ENCODE results near the gene LRIG1. TPM values are rescaled to one million over a fixed set of nuclear protein-coding genes. Genes with fewer than 3 reads are reported as not detected.

The LRIG1 gene
- polyA plus RNA-seq, 1 donor = 43.7 TPM

- whole genome bisulfite sequencing (ENCODE audit: insufficient coverage, low lambda C conversion rate) = no CpG with 5 or more reads among the region's 4 CpGs
- Histone ChIP-seq H3K9me3 (ENCODE audit: control insufficient read depth, low read depth, low read length) (no peaks in the 10 kb centered on the region), H3K27ac (ENCODE audit: low read length) (no peak overlapping the region)
Observed at GRCh38 chr3:66488492-66488891, 12.3 kb downstream of the LRIG1 start.

GRCh38 chr3:66487465-66487864 is 13.4 kb downstream of the LRIG1 start:
- no peak for DNase-seq
- no peak overlapping the region for H3K4me3 ChIP-seq (ENCODE audit: low read length)
- WGBS (ENCODE audit: insufficient coverage, low lambda C conversion rate) = no CpG with 5 or more reads among the region's 5 CpGs
- no peak overlapping the region for H3K27ac ChIP-seq (ENCODE audit: low read length)
- peaks cover 56% of the 10 kb centered on the region for H3K4me1 ChIP-seq (ENCODE audit: control insufficient read depth, insufficient read depth, low read length)
- H3K36me3 ChIP-seq (ENCODE audit: control insufficient read depth, insufficient read depth, low read length) = no peaks in the 10 kb centered on the region
- H3K27me3 ChIP-seq (ENCODE audit: control insufficient read depth, insufficient read depth, low read length) = no peaks in the 10 kb centered on the region
- no peaks in the 10 kb centered on the region for H3K9me3 ChIP-seq (ENCODE audit: control insufficient read depth, low read depth, low read length)

More at GRCh38 chr3:66488492-66488891, 12.3 kb downstream of the LRIG1 start:
- Histone ChIP-seq H3K36me3 (ENCODE audit: control insufficient read depth, insufficient read depth, low read length) (no peaks in the 10 kb centered on the region), H3K27me3 (ENCODE audit: control insufficient read depth, insufficient read depth, low read length) (no peaks in the 10 kb centered on the region), H3K4me1 (ENCODE audit: control insufficient read depth, insufficient read depth, low read length) (peaks cover 57% of the 10 kb centered on the region), H3K4me3 (ENCODE audit: low read length) (no peak overlapping the region)
- no peak for DNase-seq

- H3K27me3 ChIP-seq (ENCODE audit: control insufficient read depth, insufficient read depth, low read length) = no peaks in the 10 kb centered on the region
- no peak for DNase-seq
- H3K9me3 ChIP-seq (ENCODE audit: control insufficient read depth, low read depth, low read length) = no peaks in the 10 kb centered on the region
- no peak overlapping the region for H3K4me3 ChIP-seq (ENCODE audit: low read length)
- WGBS (ENCODE audit: insufficient coverage, low lambda C conversion rate) = 86% methylated on average over 2 of the region's 5 CpGs
- no peaks in the 10 kb centered on the region for H3K36me3 ChIP-seq (ENCODE audit: control insufficient read depth, insufficient read depth, low read length)
- H3K27ac ChIP-seq (ENCODE audit: low read length) = no peak overlapping the region
- H3K4me1 ChIP-seq (ENCODE audit: control insufficient read depth, insufficient read depth, low read length) = peaks cover 57% of the 10 kb centered on the region
Observed at GRCh38 chr3:66486646-66487045, 14.2 kb downstream of the LRIG1 start.

GRCh38 chr3:66486202-66486601 is 14.6 kb downstream of the LRIG1 start:
- Histone ChIP-seq H3K4me1 (ENCODE audit: control insufficient read depth, insufficient read depth, low read length) (peaks cover 59% of the 10 kb centered on the region), H3K36me3 (ENCODE audit: control insufficient read depth, insufficient read depth, low read length) (no peaks in the 10 kb centered on the region), H3K27me3 (ENCODE audit: control insufficient read depth, insufficient read depth, low read length) (no peaks in the 10 kb centered on the region), H3K27ac (ENCODE audit: low read length) (no peak overlapping the region), H3K9me3 (ENCODE audit: control insufficient read depth, low read depth, low read length) (no peaks in the 10 kb centered on the region), H3K4me3 (ENCODE audit: low read length) (no peak overlapping the region)
- no CpG with 5 or more reads among the region's 6 CpGs for WGBS (ENCODE audit: insufficient coverage, low lambda C conversion rate)
- DNase-seq = no peak

- Histone ChIP-seq H3K27me3 (ENCODE audit: control insufficient read depth, insufficient read depth, low read length) (no peaks in the 10 kb centered on the region), H3K4me3 (ENCODE audit: low read length) (no peak overlapping the region), H3K9me3 (ENCODE audit: control insufficient read depth, low read depth, low read length) (no peaks in the 10 kb centered on the region), H3K27ac (ENCODE audit: low read length) (no peak overlapping the region), H3K4me1 (ENCODE audit: control insufficient read depth, insufficient read depth, low read length) (peaks cover 59% of the 10 kb centered on the region), H3K36me3 (ENCODE audit: control insufficient read depth, insufficient read depth, low read length) (no peaks in the 10 kb centered on the region)
- DNase-seq = peak in 1 of 2 donors; percentile 44
- WGBS (ENCODE audit: insufficient coverage, low lambda C conversion rate) = 57% methylated on average over 1 of the region's 12 CpGs
Observed at GRCh38 chr3:66485291-66485968, 15.4 kb downstream of the LRIG1 start.

- Histone ChIP-seq H3K9me3 (ENCODE audit: control insufficient read depth, low read depth, low read length) (no peaks in the 10 kb centered on the region), H3K36me3 (ENCODE audit: control insufficient read depth, insufficient read depth, low read length) (no peaks in the 10 kb centered on the region), H3K27me3 (ENCODE audit: control insufficient read depth, insufficient read depth, low read length) (no peaks in the 10 kb centered on the region), H3K27ac (ENCODE audit: low read length) (peak overlapping the region; percentile 62), H3K4me1 (ENCODE audit: control insufficient read depth, insufficient read depth, low read length) (peaks cover 69% of the 10 kb centered on the region), H3K4me3 (ENCODE audit: low read length) (no peak overlapping the region)
- WGBS (ENCODE audit: insufficient coverage, low lambda C conversion rate) = 38% methylated on average over 2 of the region's 9 CpGs
- DNase-seq = no peak
Observed at GRCh38 chr3:66484106-66484844, 16.5 kb downstream of the LRIG1 start.

GRCh38 chr3:66483409-66483906 is 17.4 kb downstream of the LRIG1 start:
- peak in 1 of 2 donors; percentile 56 for DNase-seq
- H3K27me3 ChIP-seq (ENCODE audit: control insufficient read depth, insufficient read depth, low read length) = no peaks in the 10 kb centered on the region
- H3K4me3 ChIP-seq (ENCODE audit: low read length) = no peak overlapping the region
- H3K4me1 ChIP-seq (ENCODE audit: control insufficient read depth, insufficient read depth, low read length) = peaks cover 78% of the 10 kb centered on the region
- peak overlapping the region; percentile 62 for H3K27ac ChIP-seq (ENCODE audit: low read length)
- WGBS (ENCODE audit: insufficient coverage, low lambda C conversion rate) = no CpG with 5 or more reads among the region's 13 CpGs
- no peaks in the 10 kb centered on the region for H3K9me3 ChIP-seq (ENCODE audit: control insufficient read depth, low read depth, low read length)
- H3K36me3 ChIP-seq (ENCODE audit: control insufficient read depth, insufficient read depth, low read length) = no peaks in the 10 kb centered on the region

GRCh38 chr3:66483006-66483405 is 17.8 kb downstream of the LRIG1 start:
- no peaks in the 10 kb centered on the region for H3K9me3 ChIP-seq (ENCODE audit: control insufficient read depth, low read depth, low read length)
- no peak overlapping the region for H3K4me3 ChIP-seq (ENCODE audit: low read length)
- H3K27me3 ChIP-seq (ENCODE audit: control insufficient read depth, insufficient read depth, low read length) = no peaks in the 10 kb centered on the region
- peak in 1 of 2 donors; percentile 79 for DNase-seq
- H3K27ac ChIP-seq (ENCODE audit: low read length) = peak overlapping the region; percentile 62
- peaks cover 82% of the 10 kb centered on the region for H3K4me1 ChIP-seq (ENCODE audit: control insufficient read depth, insufficient read depth, low read length)
- WGBS (ENCODE audit: insufficient coverage, low lambda C conversion rate) = no CpG with 5 or more reads among the region's 4 CpGs
- no peaks in the 10 kb centered on the region for H3K36me3 ChIP-seq (ENCODE audit: control insufficient read depth, insufficient read depth, low read length)

- no peaks in the 10 kb centered on the region for H3K9me3 ChIP-seq (ENCODE audit: control insufficient read depth, low read depth, low read length)
- WGBS (ENCODE audit: insufficient coverage, low lambda C conversion rate) = no CpG with 5 or more reads among the region's 6 CpGs
- peaks cover 88% of the 10 kb centered on the region for H3K4me1 ChIP-seq (ENCODE audit: control insufficient read depth, insufficient read depth, low read length)
- no peaks in the 10 kb centered on the region for H3K27me3 ChIP-seq (ENCODE audit: control insufficient read depth, insufficient read depth, low read length)
- no peak for DNase-seq
- H3K27ac ChIP-seq (ENCODE audit: low read length) = peak overlapping the region; percentile 31
- H3K36me3 ChIP-seq (ENCODE audit: control insufficient read depth, insufficient read depth, low read length) = no peaks in the 10 kb centered on the region
- H3K4me3 ChIP-seq (ENCODE audit: low read length) = no peak overlapping the region
Observed at GRCh38 chr3:66482018-66482404, 18.8 kb downstream of the LRIG1 start.

- H3K27ac ChIP-seq (ENCODE audit: low read length) = peak overlapping the region; percentile 31
- H3K4me3 ChIP-seq (ENCODE audit: low read length) = no peak overlapping the region
- no peaks in the 10 kb centered on the region for H3K9me3 ChIP-seq (ENCODE audit: control insufficient read depth, low read depth, low read length)
- H3K27me3 ChIP-seq (ENCODE audit: control insufficient read depth, insufficient read depth, low read length) = no peaks in the 10 kb centered on the region
- no peaks in the 10 kb centered on the region for H3K36me3 ChIP-seq (ENCODE audit: control insufficient read depth, insufficient read depth, low read length)
- peaks cover 91% of the 10 kb centered on the region for H3K4me1 ChIP-seq (ENCODE audit: control insufficient read depth, insufficient read depth, low read length)
- WGBS (ENCODE audit: insufficient coverage, low lambda C conversion rate) = 0% methylated on average over 2 of the region's 13 CpGs
- peak; percentile 67 to 82 for DNase-seq
Observed at GRCh38 chr3:66481071-66482017, 19.5 kb downstream of the LRIG1 start.
